Spleen (tissue), 7 donors: ENCODE results near the gene C16orf82.

Experiments used
- POLR2A ChIP-seq, 3 donors: fragments of 450-650 bp; IDR thresholded peaks; one replicate each; pipeline ENCODE4 v1.5.1; 2017; ENCODE audit warnings: antibody characterized with exemption in 3 of 3, mild to moderate bottlenecking in 1 of 3
- TF ChIP-seq, protein P1 (sequence below), 11 experiments: fragments of 200-600 bp in 7 of 11; fragments of 450-650 bp in 4 of 11; sonication (generic) in 4 of 11; IDR thresholded peaks in 8 of 11; conservative IDR thresholded peaks in 3 of 11; 1 replicate in 7 of 11; 2 replicates in 4 of 11; pipeline versions ENCODE4 v1.4.0 to v1.8.0; 2016 to 2021; ENCODE audit warnings: antibody characterized with exemption in 11 of 11, inconsistent platforms in 4 of 11, mild to moderate bottlenecking in 1 of 11
- donor health status: DM: no; HTN: no; CAD: no; lungs with moderate emphysema.
- donor health status: DM: no; HTN: no; CAD: no.
- donor health status: DM: no; HTN: no; CAD: no.

DNA sequence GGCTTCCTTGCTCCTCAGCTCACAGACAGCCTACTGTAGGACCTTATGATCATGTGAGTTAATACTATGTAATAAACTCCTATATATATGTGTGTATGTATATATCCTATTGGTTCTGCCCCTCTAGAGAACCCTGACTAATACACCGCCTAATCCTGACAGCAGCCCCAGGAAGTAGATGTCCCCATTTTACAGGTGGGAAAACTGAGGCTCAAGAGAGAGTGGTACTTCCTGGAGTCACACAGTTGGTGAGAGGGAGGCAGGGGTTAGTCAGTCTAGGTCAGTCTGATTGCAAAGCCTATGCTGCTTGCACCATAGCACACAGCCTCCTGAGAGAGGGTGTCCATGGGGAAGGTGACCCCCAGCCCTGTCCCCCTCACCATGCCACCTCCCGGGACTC is 42.7 kb upstream of the C16orf82 start:
- TF ChIP-seq, protein P1, sequence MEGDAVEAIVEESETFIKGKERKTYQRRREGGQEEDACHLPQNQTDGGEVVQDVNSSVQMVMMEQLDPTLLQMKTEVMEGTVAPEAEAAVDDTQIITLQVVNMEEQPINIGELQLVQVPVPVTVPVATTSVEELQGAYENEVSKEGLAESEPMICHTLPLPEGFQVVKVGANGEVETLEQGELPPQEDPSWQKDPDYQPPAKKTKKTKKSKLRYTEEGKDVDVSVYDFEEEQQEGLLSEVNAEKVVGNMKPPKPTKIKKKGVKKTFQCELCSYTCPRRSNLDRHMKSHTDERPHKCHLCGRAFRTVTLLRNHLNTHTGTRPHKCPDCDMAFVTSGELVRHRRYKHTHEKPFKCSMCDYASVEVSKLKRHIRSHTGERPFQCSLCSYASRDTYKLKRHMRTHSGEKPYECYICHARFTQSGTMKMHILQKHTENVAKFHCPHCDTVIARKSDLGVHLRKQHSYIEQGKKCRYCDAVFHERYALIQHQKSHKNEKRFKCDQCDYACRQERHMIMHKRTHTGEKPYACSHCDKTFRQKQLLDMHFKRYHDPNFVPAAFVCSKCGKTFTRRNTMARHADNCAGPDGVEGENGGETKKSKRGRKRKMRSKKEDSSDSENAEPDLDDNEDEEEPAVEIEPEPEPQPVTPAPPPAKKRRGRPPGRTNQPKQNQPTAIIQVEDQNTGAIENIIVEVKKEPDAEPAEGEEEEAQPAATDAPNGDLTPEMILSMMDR (IDR thresholded peaks at IDR 0.05 in 8 of 11, conservative IDR thresholded peaks at IDR 0.05 in 3 of 11): no peak
- TF ChIP-seq POLR2A (IDR thresholded peaks at IDR 0.05): no peak
